Ascending aorta (tissue), 2 donors: Measurements from ENCODE around the gene ZNF491. TPM values are rescaled to one million over a fixed set of nuclear protein-coding genes. Genes with fewer than 3 reads are reported as not detected.
"Not testable (repeated sequence)": the region's sequence is repeated elsewhere in the genome, so short reads cannot be mapped to it uniquely, and the experiment has no call there.

Experiments
- DNase-seq, 2 donors: peaks; one replicate each; pipeline ENCODE4 v3.0.0-alpha.2; 2019; ENCODE audit warnings: low spot score in 2 of 2
- H3K27ac ChIP-seq, 2 donors: fragments of 200-600 bp; sonication (generic); one replicate each; pipeline ENCODE4 v1.5.1; 2016 to 2017; ENCODE audit warnings: mild to moderate bottlenecking in 1 of 2
- H3K27me3 ChIP-seq: fragments of 200-600 bp; sonication (generic); one replicate; pipeline ENCODE4 v1.5.1; 2017
- H3K36me3 ChIP-seq, 2 donors: fragments of 200-600 bp; sonication (generic); one replicate each; pipeline ENCODE4 v1.5.1; 2016
- H3K4me1 ChIP-seq, 2 donors: fragments of 200-600 bp; sonication (generic); one replicate each; pipeline ENCODE4 v1.5.1; 2016 to 2017; ENCODE audit warnings: mild to moderate bottlenecking in 1 of 2
- H3K4me3 ChIP-seq, 2 donors: fragments of 200-600 bp; sonication (generic); one replicate each; pipeline ENCODE4 v1.5.1; 2016 to 2017; ENCODE audit warnings: mild to moderate bottlenecking in 1 of 2
- H3K9me3 ChIP-seq, 2 donors: fragments of 200-600 bp; sonication (generic); one replicate each; pipeline ENCODE4 v1.5.1; 2016
- CTCF ChIP-seq, 3 experiments: fragments of 200-600 bp in 2 of 3; fragments of 450-650 bp in 1 of 3; sonication (generic) in 2 of 3; IDR thresholded peaks; one replicate each; pipeline ENCODE4 v1.5.1; 2016 to 2019; ENCODE audit warnings: antibody characterized with exemption in 3 of 3, mild to moderate bottlenecking in 1 of 3, moderate library complexity in 1 of 3
- intact Hi-C: fragments of 100-400 bp; cut with DNase I; formaldehyde crosslinking; loops from one replicate; pipeline ENCODE4 v1.15.1; 2023
- total RNA-seq: library from RNA; depleted of rRNA; stranded (reverse); fragments of >200 nt; gene quantifications from one replicate; pipeline ENCODE4 v1.1.0, GENCODE V29; 2016

The ZNF491 gene
- total RNA-seq, 1 donor from 2014 or later: not detected

- Histone ChIP-seq H3K36me3 (peaks cover 22 to 62% of the 10 kb centered on the region in 2 donors), H3K27me3 (no peaks in the 10 kb centered on the region), H3K4me1 (no peaks in the 10 kb centered on the region), H3K4me3 (no peak overlapping the region), H3K27ac (no peak overlapping the region), H3K9me3 (peaks cover 66 to 86% of the 10 kb centered on the region in 2 donors)
- TF ChIP-seq CTCF (IDR thresholded peaks at IDR 0.05): no peak
- no peak for DNase-seq
- intact Hi-C loops: no loop called here
Observed at GRCh38 chr19:11832253-11832912, 34.1 kb downstream of the ZNF491 start.

DNA sequence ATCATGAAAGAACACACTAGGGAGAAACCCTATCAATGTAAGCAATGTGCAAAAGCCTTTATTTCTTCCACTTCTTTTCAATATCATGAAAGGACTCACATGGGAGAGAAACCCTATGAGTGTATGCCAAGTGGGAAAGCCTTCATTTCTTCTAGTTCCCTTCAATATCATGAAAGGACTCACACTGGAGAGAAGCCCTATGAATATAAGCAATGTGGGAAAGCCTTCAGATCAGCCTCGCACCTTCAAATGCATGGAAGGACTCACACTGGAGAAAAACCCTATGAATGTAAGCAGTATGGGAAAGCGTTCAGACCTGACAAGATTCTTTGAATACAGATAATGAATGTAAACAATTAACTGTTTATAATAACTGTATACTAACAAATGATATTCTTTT, 35.2 kb downstream of the ZNF491 start:
- DNase-seq: no peak
- intact Hi-C loops: no loop called here
- Histone ChIP-seq H3K36me3 (peaks cover 22 to 51% of the 10 kb centered on the region in 2 donors), H3K4me1 (no peaks in the 10 kb centered on the region), H3K9me3 (peaks cover 56 to 81% of the 10 kb centered on the region in 2 donors), H3K27ac (no peak overlapping the region), H3K27me3 (no peaks in the 10 kb centered on the region), H3K4me3 (no peak overlapping the region)
- no peak for TF ChIP-seq CTCF (IDR thresholded peaks at IDR 0.05)

DNA sequence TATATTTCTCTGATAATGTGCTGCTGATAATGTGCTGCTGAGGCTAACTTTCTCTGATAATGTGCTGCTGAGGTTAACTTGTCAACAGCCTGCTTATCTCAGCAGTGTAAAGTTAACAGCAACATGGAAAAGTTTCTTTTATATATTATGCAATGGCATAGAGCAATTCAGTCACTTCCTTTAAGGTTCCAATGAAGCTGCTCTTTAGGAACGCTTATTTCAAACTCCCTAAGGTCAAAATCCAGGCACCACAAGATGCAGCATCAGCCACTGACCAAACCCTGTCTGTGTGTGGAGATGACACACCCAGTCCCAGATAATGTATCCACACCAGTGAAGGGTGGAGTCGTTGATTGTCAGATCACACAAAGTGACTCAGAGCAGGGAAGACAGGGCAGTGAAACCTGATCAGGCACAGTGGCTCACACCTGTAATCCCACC, 37.3 kb downstream of the ZNF491 start:
- Histone ChIP-seq H3K9me3 (peaks cover 47 to 60% of the 10 kb centered on the region in 2 donors), H3K36me3 (peaks cover 22 to 30% of the 10 kb centered on the region in 2 donors)
- H3K4me1 ChIP-seq, H3K27ac ChIP-seq, intact Hi-C loops, H3K27me3 ChIP-seq, DNase-seq, H3K4me3 ChIP-seq: not testable (repeated sequence)

DNA sequence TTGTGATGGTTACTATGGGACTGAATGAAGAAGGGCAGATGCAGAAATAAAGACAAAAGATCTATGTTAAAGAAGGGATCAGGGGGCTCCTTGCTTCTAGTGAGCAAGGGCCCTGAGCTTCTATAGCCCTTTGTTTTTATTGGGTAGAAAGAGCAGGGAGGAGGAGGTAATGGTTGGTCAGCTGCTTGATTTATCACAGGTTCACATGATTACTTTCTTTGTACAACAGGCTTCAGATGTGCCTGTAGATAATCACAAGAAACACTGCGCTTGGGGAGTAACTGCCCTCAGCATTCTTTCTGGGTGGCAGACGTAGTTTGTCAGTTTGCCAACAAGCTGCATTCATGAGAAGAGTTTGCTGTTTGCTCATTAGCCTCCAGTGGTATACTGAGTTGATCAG, 45.4 kb downstream of the ZNF491 start:
- intact Hi-C loops: no loop called here
- no peaks in the 10 kb centered on the region for H3K36me3 ChIP-seq
- TF ChIP-seq CTCF (IDR thresholded peaks at IDR 0.05): no peak
- DNase-seq: no peak
- H3K27ac ChIP-seq: no peak overlapping the region
- H3K9me3 ChIP-seq: peaks cover 4% of the 10 kb centered on the region in 2 donors
- no peak overlapping the region for H3K4me3 ChIP-seq
- no peaks in the 10 kb centered on the region for H3K27me3 ChIP-seq
- H3K4me1 ChIP-seq: peaks cover 2 to 3% of the 10 kb centered on the region in 2 donors

DNA sequence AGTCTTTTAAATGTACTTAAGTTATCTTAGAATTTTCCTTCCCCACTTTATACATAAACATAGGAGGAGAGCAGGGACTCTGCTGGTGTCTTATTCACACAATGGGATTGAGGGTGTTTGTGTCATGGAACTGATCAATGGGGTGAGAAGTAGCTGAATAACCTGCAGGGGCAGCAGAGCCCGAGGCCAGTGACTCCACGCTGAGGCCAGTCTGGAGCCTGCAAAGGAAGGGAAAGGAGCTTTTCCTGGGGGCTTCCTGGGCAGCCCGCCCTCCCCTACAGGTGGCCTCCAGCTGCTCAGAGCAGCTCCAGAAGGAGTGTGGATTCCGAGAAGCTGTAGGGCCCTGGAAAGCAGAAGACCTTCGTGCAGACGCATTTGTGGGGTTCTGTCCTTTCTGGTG, 49.3 kb downstream of the ZNF491 start:
- not testable (repeated sequence) for DNase-seq, H3K27me3 ChIP-seq, H3K4me3 ChIP-seq, H3K36me3 ChIP-seq, H3K27ac ChIP-seq, H3K4me1 ChIP-seq, H3K9me3 ChIP-seq
- intact Hi-C loops: loop anchor here (1.0 to 5.0 kb wide), 2 partner anchors 35 to 109 kb away; partner anchors contain the start of genes ZNF440 and ZNF823

DNA sequence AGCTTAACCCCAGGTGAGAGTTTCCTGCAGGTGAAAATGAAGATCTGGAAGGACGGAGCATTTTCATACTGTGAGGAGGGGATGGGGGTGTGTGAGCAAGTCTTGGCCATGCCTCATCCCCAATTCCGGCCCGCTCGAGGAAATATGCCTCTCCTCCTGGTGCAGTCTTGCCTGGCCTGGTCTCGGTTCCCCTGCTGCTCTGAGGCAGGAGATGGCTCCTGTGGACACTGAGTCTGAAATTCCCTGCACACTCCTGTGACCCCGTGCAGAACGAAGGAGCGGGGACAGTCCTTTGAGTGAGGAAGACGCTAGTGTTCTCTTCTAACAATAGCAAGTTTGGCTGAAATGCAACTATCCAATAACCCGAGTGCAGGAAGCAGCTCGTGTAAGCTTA, 49.9 kb downstream of the ZNF491 start:
- intact Hi-C loops: loop anchor here (1.0 to 5.0 kb wide), 2 partner anchors 36 to 110 kb away; partner anchors contain the start of genes ZNF440 and ZNF823
- peaks cover 0 to 9% of the 10 kb centered on the region in 2 donors for H3K9me3 ChIP-seq
- no peak for DNase-seq
- no peaks in the 10 kb centered on the region for H3K27me3 ChIP-seq
- H3K4me3 ChIP-seq: peak overlapping the region; percentile 63 to 89
- H3K27ac ChIP-seq: peak overlapping the region in 1 of 2 donors; percentile 62
- H3K4me1 ChIP-seq: peaks cover 2 to 3% of the 10 kb centered on the region in 2 donors
- H3K36me3 ChIP-seq: peaks cover 0 to 3% of the 10 kb centered on the region in 2 donors
- TF ChIP-seq CTCF (IDR thresholded peaks at IDR 0.05): no peak
